ENCODE measurements around the gene RORC.
"Not testable (repeated sequence)": the region's sequence is repeated elsewhere in the genome, so short reads cannot be mapped to it uniquely, and the experiment has no call there.

The RORC gene

DNA sequence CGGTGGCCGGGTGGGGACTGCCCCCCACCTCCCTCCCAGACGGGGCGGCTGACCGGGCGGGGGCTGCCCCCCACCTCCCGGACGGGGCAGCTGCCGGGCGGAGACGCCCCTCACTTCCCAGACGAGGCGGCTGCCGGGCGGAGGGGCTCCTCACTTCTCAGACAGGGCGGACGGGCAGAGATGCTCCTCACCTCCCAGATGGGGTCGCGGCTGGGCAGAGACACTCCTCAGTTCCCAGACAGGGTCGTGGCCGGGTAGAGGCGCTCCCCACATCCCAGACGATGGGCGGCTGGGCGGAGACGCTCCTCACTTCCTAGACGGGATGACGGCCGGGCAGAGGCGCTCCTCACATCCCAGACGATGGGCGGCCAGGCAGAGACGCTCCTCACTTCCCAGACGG, 62.3 kb downstream of the RORC start:
- DNase-seq: not testable (repeated sequence)

DNA sequence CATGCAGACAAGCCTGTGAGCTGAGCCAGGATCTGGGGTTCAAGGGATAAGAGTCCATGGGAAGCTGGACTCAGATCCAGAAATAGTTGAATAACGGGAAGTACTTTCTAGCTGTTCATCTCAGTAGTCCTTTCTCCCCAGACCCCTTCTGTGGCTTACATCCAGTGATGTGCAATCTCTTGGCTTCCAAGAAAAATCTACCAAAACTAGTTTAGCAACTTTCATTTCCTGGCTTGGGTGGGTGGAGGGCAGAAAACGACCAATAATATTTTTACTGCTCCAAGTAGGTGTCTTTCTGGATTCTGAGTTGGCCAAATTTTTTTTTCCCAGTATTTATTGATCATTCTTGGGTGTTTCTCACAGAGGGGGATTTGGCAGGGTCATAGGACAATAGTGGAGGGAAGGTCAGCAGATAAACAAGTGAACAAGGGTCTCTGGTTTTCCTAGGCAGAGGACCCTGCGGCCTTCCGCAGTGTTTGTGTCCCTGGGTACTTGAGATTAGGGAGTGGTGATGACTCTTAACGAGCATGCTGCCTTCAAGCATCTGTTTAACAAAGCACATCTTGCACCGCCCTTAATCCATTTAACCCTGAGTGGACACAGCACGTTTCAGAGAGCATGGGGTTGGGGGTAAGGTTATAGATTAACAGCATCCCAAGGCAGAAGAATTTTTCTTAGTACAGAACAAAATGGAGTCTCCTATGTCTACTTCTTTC, 63.1 kb downstream of the RORC start:
- DNase-seq: not testable (repeated sequence)

DNA sequence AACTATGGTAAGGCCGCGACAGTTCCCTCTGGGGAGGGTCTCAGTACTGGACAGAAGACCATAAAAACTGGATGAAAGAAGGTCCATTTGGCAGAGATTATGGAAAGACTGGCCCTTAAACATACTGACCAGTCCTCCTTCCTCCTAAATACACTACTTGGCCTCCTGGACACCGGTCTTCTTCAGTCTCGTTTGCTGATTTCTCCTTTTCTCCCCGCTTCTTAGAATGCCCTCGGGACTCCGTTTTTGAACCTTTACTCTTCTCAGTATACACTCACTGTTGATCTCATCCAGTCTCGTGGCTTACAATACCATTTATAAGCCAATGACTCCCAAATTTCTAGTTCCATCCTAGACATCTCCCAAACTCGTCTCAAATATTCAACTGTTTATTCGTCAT, 67.6 kb downstream of the RORC start:
- no peak for DNase-seq

DNA sequence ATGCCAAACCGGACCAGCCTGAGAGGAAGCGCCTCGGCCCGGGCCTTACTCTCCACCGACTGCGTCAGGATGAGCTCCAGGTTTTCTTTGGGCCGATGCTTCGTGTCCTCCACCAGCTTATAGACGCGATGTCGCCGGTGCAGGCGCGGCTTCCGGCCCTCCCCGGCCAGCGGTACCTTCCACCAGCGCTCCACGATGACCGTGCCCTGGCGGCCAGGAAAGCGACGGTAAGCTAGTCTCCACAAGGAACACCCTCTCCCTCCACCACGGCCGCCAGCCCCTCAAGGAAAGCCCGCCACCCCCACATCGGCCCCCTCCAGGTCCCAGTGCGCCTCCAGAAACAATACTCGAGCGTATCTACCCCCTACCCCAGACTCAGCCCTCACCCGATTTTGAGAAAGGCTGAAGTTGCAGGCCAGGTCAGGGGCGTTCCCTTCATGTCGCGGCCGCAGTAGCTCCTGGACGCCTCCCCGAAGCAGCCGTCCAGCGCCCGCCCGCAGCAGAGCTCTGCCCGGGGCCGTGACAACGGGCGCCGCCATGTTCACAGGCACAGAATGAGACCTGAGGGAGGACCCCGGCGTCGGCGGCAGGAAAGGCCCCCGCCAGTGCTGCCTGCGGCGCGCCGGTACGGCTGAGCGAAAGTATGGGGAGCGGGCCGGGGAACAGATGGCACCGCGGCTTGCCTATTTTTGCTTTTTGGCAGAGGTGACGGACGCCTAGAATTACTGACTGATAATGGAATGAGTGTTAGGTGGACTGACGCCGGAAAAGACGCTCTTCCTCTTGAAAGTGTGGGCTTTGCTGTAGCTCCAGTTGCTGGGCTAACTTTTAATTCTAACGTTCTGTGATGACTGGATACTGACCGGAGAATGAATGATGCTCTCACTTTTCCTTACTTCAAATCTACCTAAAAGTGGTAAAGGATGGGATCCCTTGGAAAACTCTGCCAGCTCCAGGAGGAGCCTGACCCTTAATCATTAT, 68.4 kb downstream of the RORC start, which contains the start of gene MRPL9:
Gene MRPL9, minus strand, starts transcription at position 556 of the 981 bp plus-strand sequence. Its CDS starts 17 bp downstream, at position 539.
- peak; percentile 61 to 75 for DNase-seq

DNA sequence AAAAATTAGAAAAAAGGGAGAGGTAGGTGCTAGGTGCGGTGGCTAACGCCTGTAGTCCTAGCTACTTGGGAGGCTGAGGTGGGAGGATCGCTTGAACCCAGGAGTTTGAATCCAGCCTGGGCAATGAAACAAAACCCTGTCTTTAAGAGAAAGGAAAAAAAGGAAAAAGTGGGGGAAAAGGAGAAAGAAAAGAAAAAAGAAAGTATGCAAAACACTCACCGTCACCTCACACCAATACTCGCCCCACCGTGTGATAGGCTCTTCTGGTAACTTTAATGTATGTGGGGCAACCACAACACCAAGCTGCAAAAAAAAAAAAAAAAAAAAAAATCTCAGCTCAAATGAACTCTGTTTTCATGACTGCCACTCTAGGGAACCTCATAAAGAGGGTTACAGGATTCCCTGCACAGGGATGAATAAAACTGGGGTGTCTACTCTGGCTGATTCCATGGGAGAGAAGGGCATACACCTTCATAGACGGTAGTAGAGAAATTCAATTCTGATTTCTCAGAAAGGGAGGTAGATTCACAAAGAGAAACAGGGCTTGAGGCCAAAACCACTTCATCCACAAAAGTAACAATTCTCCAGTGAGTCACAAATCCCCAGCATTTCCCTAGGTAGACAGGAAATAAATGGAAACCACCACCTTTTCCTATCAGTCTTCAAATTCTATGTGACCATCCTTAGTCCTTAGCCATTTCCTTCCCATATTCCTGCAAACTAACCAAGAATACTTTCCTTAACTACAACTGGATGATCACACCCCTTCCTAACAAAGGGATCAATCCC, 70.8 kb downstream of the RORC start:
- DNase-seq: no peak

DNA sequence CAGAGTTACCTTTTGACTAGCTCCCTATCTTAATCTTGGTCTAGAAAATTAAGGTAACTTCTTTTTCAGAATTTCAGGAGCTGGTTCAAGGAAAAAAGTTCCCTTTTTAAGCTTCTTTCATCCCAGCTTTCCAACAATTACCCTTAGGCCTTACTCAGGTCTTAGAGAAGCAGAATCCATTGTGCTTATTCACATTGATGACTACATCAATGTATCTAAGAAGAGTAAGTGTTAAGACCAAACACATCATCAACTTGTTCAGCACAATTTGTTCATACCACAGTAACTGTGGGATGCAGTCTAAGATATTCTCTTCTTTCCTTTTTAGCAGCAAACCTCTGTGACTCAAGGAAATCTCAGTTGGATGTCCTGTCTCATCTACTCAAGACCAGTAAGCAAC, 72.4 kb downstream of the RORC start:
- no peak for DNase-seq

DNA sequence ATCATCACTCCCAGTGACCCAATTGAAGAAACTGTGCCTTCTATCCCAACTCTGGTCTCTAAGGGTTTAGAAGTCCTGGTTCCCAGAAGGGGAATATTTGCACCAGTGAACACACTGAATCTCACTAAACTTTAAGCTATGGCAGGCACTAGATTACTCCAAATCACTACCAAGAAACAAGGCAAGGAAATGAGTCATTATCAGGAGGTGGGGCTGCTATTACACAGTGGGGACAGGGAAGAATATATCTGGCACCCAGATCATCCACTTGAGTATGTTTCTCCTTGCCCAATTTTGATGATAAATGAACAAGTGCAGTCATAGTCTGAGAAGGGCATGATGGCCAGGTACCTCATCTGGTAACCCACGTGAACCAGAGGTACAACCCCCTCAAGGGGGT, 75.3 kb downstream of the RORC start:
- DNase-seq: no peak

Measured in hippocampal formation (tissue), 2 donors.